K562 (cell line): ENCODE data around the gene KLHL22. TPM values are rescaled to one million over a fixed set of nuclear protein-coding genes. Genes with fewer than 3 reads are reported as not detected.

Experiments
- ETV1 ChIP-seq: fragments of 450-650 bp; conservative IDR thresholded peaks from 2 replicates; pipeline ENCODE4 v1.6.1; 2016; ENCODE audit warnings: missing genetic modification characterization, control low read depth, low read depth, missing compliant biosample characterization
- PHB ChIP-seq: fragments of 250-450 bp; sonication (Bioruptor Pico); IDR thresholded peaks from 2 replicates; pipeline ENCODE4 v1.5.0; 2021
- SNIP1 ChIP-seq: fragments of 450-650 bp; IDR thresholded peaks from 2 replicates; pipeline ENCODE4 v1.7.1; 2017; ENCODE audit warnings: low read depth, mild to moderate bottlenecking
- ZFPM2 ChIP-seq: fragments of 250-450 bp; sonication (Bioruptor Pico); IDR thresholded peaks from 2 replicates; pipeline ENCODE4 v1.5.1; 2022; ENCODE audit warnings: mild to moderate bottlenecking
- ZNF764 ChIP-seq: fragments of 250-450 bp; sonication (Bioruptor Pico); IDR thresholded peaks from 2 replicates; pipeline ENCODE4 v1.4.0; 2020; ENCODE audit warnings: low read depth, mild to moderate bottlenecking, moderate library complexity
- polyA plus RNA-seq, 8 experiments: library from polyadenylated mRNA; depleted of rRNA in 4 of 8; stranded (reverse) in 5 of 8; unstranded in 3 of 8; fragments of >200 nt; fragmentation: Nextera tagmentation in 2 of 8; fragmentation: Illumina TruSeq in 1 of 8; extraction: Ambion mirVana in 2 of 8; extraction: Trizol in 1 of 8; gene quantifications; 2 replicates each; pipeline versions ENCODE4 v1.2.1 to v1.2.3, GENCODE V29; 2011 to 2014; ENCODE audit warnings: inconsistent platforms in 1 of 8, missing spikeins in 1 of 8
- total RNA-seq, 7 experiments: library from RNA; depleted of rRNA in 6 of 7; stranded (reverse); fragments of >200 nt in 6 of 7; fragmentation: Illumina TruSeq in 2 of 7; extraction: Trizol in 2 of 7; gene quantifications; 2 replicates each; pipeline versions ENCODE4 v1.2.1 to v1.2.3, GENCODE V29; 2011 to 2021; ENCODE audit warnings: low replicate concordance in 1 of 7
- TF ChIP-seq, protein P1 (sequence below): sonication (generic); formaldehyde crosslinking; IDR thresholded peaks from 2 replicates; pipeline ENCODE4 v1.8.0; 2022; ENCODE audit warnings: mild to moderate bottlenecking, missing genetic modification reagents
- TF ChIP-seq, protein P2 (sequence below): fragments of 450-650 bp; conservative IDR thresholded peaks from 2 replicates; pipeline ENCODE4 v1.6.1; 2016; ENCODE audit warnings: missing genetic modification characterization, low read depth, mild to moderate bottlenecking, missing compliant biosample characterization, moderate library complexity

The KLHL22 gene
- total and polyA plus RNA-seq, 9 of the 15 experiments (the other 6 are each of a cell fraction or from before 2014, with no cell fraction given) = 1.3 to 25.6 (median 15.2) TPM

DNA sequence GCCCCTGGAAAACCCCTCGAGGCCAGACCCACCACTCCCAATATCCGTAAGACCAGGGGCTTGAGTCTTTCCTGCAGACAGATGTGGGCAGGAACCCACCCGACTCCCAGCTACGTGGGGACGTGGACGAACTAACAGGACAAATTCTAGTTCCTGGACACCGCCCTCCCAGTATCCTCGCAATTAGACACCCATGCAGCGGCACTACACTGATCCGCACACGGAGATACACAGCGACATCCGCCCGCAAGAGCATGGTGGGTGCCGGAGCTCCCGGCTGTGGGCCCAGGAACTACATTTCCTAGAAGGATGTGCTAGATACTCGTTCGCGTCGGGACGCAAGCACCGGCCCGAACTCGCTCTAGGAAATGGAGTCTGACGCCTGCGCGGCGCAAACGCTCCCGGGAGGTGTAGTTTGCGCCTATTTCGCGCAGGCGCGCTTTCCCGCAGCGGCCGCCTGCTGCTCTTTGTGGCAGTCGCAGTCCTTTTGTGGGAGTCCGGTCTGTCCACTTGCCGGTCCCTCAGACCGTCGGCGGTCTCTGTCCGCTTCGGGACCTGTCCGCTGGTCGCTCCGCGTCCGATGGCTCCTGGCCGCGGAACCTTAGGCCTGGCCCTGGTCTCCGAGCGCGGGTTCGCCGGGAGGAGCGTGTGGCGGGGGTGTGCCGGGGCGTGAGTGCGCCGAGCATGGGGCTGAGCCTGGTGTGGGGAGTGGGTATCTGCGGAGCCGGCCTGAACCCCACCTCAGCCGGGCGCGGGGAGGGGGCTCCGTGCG lies 101.7 kb downstream of the KLHL22 start, which contains the start of gene ZNF74 (continued):
- TF ChIP-seq PHB (CRISPR knock-in tag) (peak; percentile 94), ZNF764 (CRISPR knock-in tag) (peak; percentile 71; the same call in 1 of the 2 replicates), ETV1 (tag) (peak; percentile 99), ZFPM2 (CRISPR knock-in tag) (peak; percentile 97), SNIP1 (no peak)
- TF ChIP-seq, protein P1, sequence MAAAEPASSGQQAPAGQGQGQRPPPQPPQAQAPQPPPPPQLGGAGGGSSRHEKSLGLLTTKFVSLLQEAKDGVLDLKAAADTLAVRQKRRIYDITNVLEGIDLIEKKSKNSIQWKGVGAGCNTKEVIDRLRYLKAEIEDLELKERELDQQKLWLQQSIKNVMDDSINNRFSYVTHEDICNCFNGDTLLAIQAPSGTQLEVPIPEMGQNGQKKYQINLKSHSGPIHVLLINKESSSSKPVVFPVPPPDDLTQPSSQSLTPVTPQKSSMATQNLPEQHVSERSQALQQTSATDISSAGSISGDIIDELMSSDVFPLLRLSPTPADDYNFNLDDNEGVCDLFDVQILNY (CRISPR knock-in tag) = no peak
- TF ChIP-seq, protein P2, sequence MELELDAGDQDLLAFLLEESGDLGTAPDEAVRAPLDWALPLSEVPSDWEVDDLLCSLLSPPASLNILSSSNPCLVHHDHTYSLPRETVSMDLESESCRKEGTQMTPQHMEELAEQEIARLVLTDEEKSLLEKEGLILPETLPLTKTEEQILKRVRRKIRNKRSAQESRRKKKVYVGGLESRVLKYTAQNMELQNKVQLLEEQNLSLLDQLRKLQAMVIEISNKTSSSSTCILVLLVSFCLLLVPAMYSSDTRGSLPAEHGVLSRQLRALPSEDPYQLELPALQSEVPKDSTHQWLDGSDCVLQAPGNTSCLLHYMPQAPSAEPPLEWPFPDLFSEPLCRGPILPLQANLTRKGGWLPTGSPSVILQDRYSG (tag) = no peak
